ENCODE measurements around the gene TMEM30A. TPM values are rescaled to one million over a fixed set of nuclear protein-coding genes. Genes with fewer than 3 reads are reported as not detected.

Gene TMEM30A
- total RNA-seq, 1 donor from 2014 or later = 125 TPM

- no peak for DNase-seq (ENCODE audit: low spot score)
Observed at GRCh38 chr6:75215291-75215690, 69.3 kb downstream of the TMEM30A start.

GRCh38 chr6:75213732-75214131, 70.9 kb downstream of the TMEM30A start:
- DNase-seq (ENCODE audit: low spot score) = no peak

- DNase-seq (ENCODE audit: low spot score) = no peak
Observed at GRCh38 chr6:75213112-75213511, 71.5 kb downstream of the TMEM30A start.

- no peak for DNase-seq (ENCODE audit: low spot score)
Observed at GRCh38 chr6:75211920-75212590, 72.5 kb downstream of the TMEM30A start.

- DNase-seq (ENCODE audit: low spot score) = peak; percentile 55
Observed at GRCh38 chr6:75210885-75211739, 73.5 kb downstream of the TMEM30A start.

- no peak for DNase-seq (ENCODE audit: low spot score)
Observed at GRCh38 chr6:75209184-75209723, 75.3 kb downstream of the TMEM30A start.

- peak; percentile 87 for DNase-seq (ENCODE audit: low spot score)
Observed at GRCh38 chr6:75208298-75209183, 76.1 kb downstream of the TMEM30A start.

- no peak for DNase-seq (ENCODE audit: low spot score)
Observed at GRCh38 chr6:75206576-75207342, 77.8 kb downstream of the TMEM30A start.

GRCh38 chr6:75205776-75206575, 78.6 kb downstream of the TMEM30A start, which contains the start of gene COL12A1:
Gene COL12A1 (minus strand): TSS chr6:75206053. CDS start chr6:75202792, 3,261 bp downstream.
- DNase-seq (ENCODE audit: low spot score) = peak; percentile 87

GRCh38 chr6:75204959-75205775, 79.4 kb downstream of the TMEM30A start:
- DNase-seq (ENCODE audit: low spot score) = peak; percentile 56

- DNase-seq (ENCODE audit: low spot score) = peak; percentile 84
Observed at GRCh38 chr6:75204217-75204958, 80.2 kb downstream of the TMEM30A start.

- DNase-seq (ENCODE audit: low spot score) = no peak
Observed at GRCh38 chr6:75203721-75204120, 80.9 kb downstream of the TMEM30A start.

Other genes starting within 250 kb of the TMEM30A start
- gene COL12A1, start 78.7 kb downstream of the TMEM30A start, total RNA-seq = 40.4 TPM
- 353 TPM for gene COX7A2, start 41.0 kb downstream of the TMEM30A start, total RNA-seq
- gene FILIP1, start 209.0 kb upstream of the TMEM30A start, total RNA-seq = 11.3 TPM

All from ureter (tissue), 1 donor.